Measurements from ENCODE around the gene PHF21A.

GRCh38 chr11:45984192-45984591, 137.1 kb downstream of the PHF21A start:
- TF ChIP-seq CTCF (IDR thresholded peaks at IDR 0.05) (no peak), POLR2A (IDR thresholded peaks at IDR 0.05) (no peak)
